ENCODE data around the gene ATXN1.

Gene ATXN1

GRCh38 chr6:16258709-16259075 is 502.6 kb downstream of the ATXN1 start:
- DNase-seq (ENCODE audit: extremely low read depth, low read depth): no peak
- no peak for TF ChIP-seq CTCF (IDR thresholded peaks at IDR 0.05; ENCODE audit: low read depth, low read length, missing control alignments)

GRCh38 chr6:16257999-16258708 is 503.1 kb downstream of the ATXN1 start:
- H3K4me3 ChIP-seq (replicated peaks; ENCODE audit: low read depth, low read length): no peak overlapping the region
- no peak for DNase-seq (ENCODE audit: extremely low read depth, low read depth)
- no peak for TF ChIP-seq CTCF (IDR thresholded peaks at IDR 0.05; ENCODE audit: low read depth, low read length, missing control alignments)

More at GRCh38 chr6:16258709-16259075, 502.6 kb downstream of the ATXN1 start:
- H3K4me3 ChIP-seq (replicated peaks; ENCODE audit: low read depth, low read length): no peak overlapping the region

GRCh38 chr6:16256781-16257180 is 504.5 kb downstream of the ATXN1 start:
- no peak for DNase-seq (ENCODE audit: extremely low read depth, low read depth)
- H3K4me3 ChIP-seq (replicated peaks; ENCODE audit: low read depth, low read length): no peak overlapping the region
- no peak for TF ChIP-seq CTCF (IDR thresholded peaks at IDR 0.05; ENCODE audit: low read depth, low read length, missing control alignments)

GRCh38 chr6:16254535-16254934 is 506.7 kb downstream of the ATXN1 start:
- no peak for TF ChIP-seq CTCF (IDR thresholded peaks at IDR 0.05; ENCODE audit: low read depth, low read length, missing control alignments)
- H3K4me3 ChIP-seq (replicated peaks; ENCODE audit: low read depth, low read length): no peak overlapping the region
- DNase-seq (ENCODE audit: extremely low read depth, low read depth): no peak

- DNase-seq (ENCODE audit: extremely low read depth, low read depth): no peak
- H3K4me3 ChIP-seq (replicated peaks; ENCODE audit: low read depth, low read length): no peak overlapping the region
- TF ChIP-seq CTCF (IDR thresholded peaks at IDR 0.05; ENCODE audit: low read depth, low read length, missing control alignments): no peak
Observed at GRCh38 chr6:16253399-16254144, 507.7 kb downstream of the ATXN1 start.

- DNase-seq (ENCODE audit: extremely low read depth, low read depth): no peak
- no peak for TF ChIP-seq CTCF (IDR thresholded peaks at IDR 0.05; ENCODE audit: low read depth, low read length, missing control alignments)
- H3K4me3 ChIP-seq (replicated peaks; ENCODE audit: low read depth, low read length): no peak overlapping the region
Observed at GRCh38 chr6:16252686-16253299, 508.5 kb downstream of the ATXN1 start.

Measured in HFF-Myc (cell line).